ENCODE measurements around the gene ANKRD22.

The ANKRD22 gene

GRCh38 chr10:88835096-88835909 lies 16.3 kb downstream of the ANKRD22 start:
- DNase-seq (ENCODE audit: low spot score), result peak; percentile 61

DNA sequence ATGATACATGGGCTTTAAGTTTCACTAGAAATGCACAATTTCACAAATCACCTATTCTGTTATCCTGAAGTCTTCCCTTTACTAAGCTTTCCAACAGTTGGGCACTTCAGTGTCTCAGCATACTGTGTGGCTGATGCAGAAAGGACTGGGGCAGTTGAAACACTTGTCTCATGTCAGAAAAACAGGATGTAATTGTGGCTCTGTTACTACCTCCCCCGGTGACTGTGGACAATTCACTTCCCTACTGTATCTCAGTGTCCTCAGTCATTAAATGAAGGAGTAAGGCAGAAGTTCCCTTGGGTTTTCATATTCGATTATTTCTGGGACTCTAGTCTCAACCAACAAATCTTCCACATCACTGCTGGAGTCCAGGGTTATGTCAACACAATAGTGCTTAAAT lies 17.9 kb downstream of the ANKRD22 start:
- DNase-seq (ENCODE audit: low spot score), result no peak

DNA sequence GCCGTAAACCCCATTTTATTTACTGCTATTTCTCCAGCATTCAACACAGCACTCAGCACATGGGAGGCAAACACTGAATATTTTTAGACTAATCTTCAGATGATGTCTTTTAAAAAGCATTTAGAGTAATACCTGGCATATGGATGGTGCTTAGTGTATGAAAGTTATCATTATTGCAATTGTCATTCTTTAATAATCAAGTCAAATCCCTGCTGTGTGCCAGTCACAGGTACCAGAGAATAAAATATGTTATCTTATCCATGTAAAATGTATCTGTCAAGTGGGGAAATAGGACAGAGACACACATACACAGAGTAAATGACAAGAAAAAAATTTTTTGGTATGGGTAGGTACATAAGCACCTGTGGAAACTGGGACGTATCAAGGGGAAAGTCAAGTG lies 18.5 kb downstream of the ANKRD22 start:
- DNase-seq (ENCODE audit: low spot score), result no peak

GRCh38 chr10:88832376-88832775 lies 19.3 kb downstream of the ANKRD22 start:
- no peak for DNase-seq (ENCODE audit: low spot score)

DNA sequence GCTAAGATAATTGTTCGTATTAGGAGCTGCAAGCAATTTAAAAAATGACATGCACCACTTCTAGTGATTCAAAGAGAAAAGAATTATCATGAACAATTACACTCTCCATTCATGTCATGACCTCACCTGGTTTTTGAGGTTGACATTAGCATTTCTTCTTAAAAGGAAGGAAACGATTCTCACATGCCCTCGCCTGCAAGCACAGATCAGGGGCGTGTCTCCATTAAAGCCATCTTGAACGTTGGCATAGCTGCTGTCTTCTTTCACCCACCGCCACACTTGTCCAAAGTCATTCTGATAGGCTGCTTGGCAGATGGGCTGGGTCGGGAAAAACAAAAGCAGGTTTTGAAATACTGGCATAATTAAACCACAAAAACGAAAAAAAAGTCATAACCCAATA lies 19.9 kb downstream of the ANKRD22 start:
- DNase-seq (ENCODE audit: low spot score), result no peak

DNA sequence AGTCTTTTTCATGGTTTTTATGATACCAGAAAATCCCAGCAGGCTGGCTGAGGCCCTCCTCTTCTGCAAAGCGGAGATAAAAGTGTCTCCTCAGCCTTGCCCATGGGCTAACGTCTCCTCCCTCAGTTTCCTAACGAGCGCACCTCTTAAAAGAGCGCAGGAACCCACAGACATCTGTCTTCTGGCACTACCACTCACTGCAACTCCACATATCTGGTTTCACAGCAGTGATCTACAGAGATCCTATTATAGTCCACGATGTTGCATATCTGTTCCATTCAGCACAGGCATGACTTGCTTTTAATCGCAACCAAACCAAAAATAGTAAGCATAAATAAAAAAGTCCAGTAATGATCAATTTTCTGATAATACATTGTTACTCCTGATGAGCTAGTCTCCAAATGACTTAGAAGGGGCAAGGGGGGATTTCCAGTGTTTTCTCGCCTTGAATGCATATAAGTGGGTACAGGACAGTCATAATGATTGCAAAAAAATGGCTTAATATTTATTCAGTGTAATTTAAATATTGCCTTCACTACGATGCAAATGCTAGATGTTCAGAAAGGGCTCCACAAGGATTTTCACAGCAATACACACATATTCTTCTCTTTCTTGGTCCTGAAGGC lies 20.9 kb downstream of the ANKRD22 start:
- no peak for DNase-seq (ENCODE audit: low spot score)

GRCh38 chr10:88828310-88828709 lies 23.3 kb downstream of the ANKRD22 start:
- no peak for DNase-seq (ENCODE audit: low spot score)

- no peak for DNase-seq (ENCODE audit: low spot score)
Observed at GRCh38 chr10:88827671-88828070, 24.0 kb downstream of the ANKRD22 start.

DNA sequence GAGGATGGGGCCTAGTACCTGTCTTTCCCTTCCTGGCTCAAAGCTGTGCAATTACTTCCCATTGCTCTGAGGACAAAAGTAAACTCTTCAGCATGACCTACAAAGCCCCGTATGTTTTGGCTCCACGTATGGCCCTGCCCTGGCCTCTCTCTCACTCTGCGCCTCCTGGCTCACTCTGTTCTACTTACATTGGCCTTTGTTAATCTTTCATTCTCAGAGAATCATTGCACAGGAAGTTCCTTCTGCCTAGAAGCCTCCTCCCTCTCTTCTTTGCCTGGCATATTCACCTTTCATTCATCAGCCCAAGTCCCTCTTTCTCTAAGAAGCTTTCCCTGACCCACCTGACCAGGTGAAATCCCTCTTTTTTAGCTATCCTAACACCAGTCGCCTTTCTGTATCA lies 25.3 kb downstream of the ANKRD22 start:
- no peak for DNase-seq (ENCODE audit: low spot score)

- no peak for DNase-seq (ENCODE audit: low spot score)
Observed at GRCh38 chr10:88820748-88821401, 30.8 kb downstream of the ANKRD22 start.

DNA sequence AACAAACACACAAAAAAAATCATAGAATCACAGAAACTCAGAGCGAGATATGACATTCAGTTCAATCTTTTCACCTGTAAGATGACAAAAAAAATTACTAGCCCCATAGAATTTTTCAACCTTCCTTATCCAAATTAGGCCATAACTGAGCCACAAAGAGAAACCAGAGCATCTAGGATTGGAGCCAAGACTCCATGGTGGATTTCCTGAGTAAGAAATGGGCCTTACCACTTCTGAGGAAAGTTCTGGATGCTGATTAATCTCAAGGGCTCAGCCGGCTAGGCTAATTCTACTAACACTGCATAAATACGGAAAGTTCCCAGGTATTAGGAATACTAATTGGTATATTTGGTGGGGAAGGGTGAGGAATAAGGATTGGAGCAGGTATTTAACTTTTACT lies 32.4 kb downstream of the ANKRD22 start:
- no peak for DNase-seq (ENCODE audit: low spot score)

- DNase-seq (ENCODE audit: low spot score), result no peak
Observed at GRCh38 chr10:88813200-88813599, 38.4 kb downstream of the ANKRD22 start.

GRCh38 chr10:88810196-88810961 lies 41.3 kb downstream of the ANKRD22 start:
- DNase-seq (ENCODE audit: low spot score), result peak; percentile 43

DNA sequence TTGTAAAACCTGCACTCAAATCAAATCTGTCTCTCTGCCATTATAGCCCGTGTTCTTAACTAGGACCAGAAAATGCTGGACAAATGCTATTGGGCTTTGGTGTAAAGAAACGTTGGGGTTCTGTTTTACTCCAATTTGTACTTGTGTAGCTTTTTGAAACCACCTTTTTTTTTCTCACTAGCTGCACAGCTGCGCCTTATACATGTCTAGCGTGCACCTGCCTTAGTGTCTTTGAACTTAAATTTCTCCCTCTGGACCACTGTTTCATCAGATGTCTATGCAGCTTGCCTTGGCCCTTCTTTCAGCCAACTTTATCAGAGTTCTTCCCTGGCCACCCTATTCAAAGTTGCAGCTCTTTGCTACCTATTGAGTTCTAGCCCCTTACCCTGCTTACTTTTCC lies 42.0 kb downstream of the ANKRD22 start:
- DNase-seq (ENCODE audit: low spot score), result no peak

GRCh38 chr10:88805924-88806323 lies 45.7 kb downstream of the ANKRD22 start:
- DNase-seq (ENCODE audit: low spot score), result no peak

- no peak for DNase-seq (ENCODE audit: low spot score)
Observed at GRCh38 chr10:88805361-88805760, 46.3 kb downstream of the ANKRD22 start.

- no peak for DNase-seq (ENCODE audit: low spot score)
Observed at GRCh38 chr10:88804083-88804812, 47.4 kb downstream of the ANKRD22 start.

DNA sequence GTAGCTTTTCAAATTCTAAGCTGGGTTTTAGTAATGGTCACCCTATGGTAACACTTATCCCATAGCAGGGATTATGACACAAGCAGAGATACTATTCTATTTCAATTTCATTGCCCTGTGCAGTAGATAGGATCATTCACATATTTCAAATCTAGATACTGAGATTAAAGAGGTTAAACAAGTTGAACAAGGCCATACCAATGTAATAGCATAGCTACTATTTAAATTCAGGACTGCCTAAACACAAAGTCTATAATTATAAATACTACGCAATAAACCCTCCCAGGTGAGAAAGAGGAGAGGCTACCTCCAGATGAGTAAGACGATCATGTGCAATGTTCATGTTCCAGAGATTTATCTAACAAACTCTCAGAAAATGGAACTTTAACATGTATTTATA lies 48.0 kb downstream of the ANKRD22 start:
- no peak for DNase-seq (ENCODE audit: low spot score)

DNA sequence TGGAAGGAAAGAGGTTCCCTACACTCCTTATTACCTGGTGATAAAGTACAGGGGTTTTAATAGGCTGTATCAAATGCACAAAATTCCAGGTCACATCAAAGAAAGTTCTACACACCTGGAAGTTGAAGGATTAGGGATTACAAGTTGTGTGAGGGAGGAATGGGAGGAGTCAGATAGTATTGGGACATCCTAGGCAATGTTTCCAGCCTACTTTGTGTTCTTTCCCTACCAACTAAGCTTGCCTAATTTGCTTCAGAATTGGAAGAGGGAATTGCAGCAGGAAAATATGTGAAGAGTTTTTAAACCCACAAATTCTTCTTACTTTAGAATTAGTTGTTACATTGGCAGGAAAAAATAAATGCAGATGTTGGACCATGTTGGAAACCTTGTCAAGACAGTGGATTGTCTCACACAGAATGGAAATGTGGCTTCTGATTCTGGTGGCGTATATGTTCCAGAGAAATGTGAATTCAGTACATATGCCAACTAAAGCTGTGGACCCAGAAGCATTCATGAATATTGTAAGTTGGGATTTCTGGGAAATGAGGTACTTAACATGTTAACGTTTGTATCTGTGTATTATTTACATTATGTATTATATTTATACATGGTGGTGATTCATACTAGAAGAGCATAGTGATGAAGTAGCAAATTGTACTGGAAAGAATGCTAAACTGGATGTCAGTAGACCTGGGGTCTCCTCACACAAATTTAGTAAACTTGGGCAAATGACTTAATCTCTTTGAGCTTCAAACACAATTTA lies 48.9 kb downstream of the ANKRD22 start, which contains the start of gene LIPM:
Gene LIPM, plus strand, starts transcription at position 208 of the 763 bp plus-strand sequence. Its CDS starts 167 bp downstream, at position 375.
- no peak for DNase-seq (ENCODE audit: low spot score)

DNA sequence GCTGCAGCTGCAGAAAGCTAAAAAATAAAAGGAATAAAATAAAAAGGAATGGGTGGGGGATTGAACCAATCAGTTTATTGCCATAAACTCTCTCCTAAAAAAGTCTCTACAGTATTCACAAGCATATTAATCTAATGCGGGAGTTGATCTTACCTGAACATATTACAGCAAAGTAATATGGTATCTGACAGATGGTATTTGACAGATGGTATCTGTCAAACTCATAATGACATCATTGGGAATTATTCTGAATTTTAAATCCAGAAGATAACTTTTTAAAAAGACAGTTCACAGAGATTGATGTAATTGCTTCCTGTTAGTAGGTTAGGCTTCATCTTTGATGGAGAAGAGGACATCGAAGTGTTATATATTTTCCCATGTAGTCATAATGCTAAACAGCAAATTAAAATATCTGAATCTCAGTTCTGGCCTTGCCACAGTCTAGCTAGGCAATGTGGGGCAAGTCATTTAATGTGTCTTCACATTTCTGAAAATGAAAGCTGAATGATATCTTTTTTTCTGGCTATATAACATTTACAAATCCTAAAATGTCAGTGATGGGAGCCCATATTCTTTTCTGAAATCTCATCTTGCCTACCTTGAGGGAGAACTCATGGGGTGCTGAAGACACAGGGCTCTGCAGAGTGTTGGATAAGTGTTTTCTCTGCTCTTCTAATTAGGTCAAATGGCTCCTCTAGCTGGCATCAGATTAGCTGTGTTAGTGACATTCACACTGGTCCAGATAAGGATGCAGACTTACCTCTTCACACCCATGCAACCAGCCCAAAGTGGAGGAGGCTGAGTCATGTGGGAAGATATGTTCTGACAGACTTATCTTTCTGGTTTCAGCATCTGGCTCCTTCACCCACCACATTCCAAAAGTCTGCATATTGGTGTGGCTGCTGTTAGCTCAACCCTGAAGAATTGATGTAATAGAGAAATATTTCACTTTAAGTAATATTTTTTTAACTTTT lies 51.2 kb downstream of the ANKRD22 start:
- DNase-seq (ENCODE audit: low spot score), result no peak
